ENCODE results near the gene NUP210.

Gene NUP210

GRCh38 chr3:13348661-13349396 lies 71.3 kb downstream of the NUP210 start:
- H3K27me3 Mint-ChIP-seq (ENCODE audit: low read depth) = peaks cover 7% of the 10 kb centered on the region
- peaks cover 9% of the 10 kb centered on the region for H3K36me3 Mint-ChIP-seq (ENCODE audit: low read depth)
- H3K4me1 Mint-ChIP-seq = peaks cover 47% of the 10 kb centered on the region
- H3K4me3 Mint-ChIP-seq = peak overlapping the region in 2 of 3 experiments; percentile 28 to 60
- H3K9me3 Mint-ChIP-seq = peaks cover 9% of the 10 kb centered on the region
- no peak for TF ChIP-seq CTCF (IDR thresholded peaks at IDR 0.05; ENCODE audit: unreplicated experiment in 3 of 3)
- H3K27ac Mint-ChIP-seq = peak overlapping the region; percentile 56 to 63 (median 59)

- Mint-ChIP-seq H3K9me3 (peaks cover 9% of the 10 kb centered on the region), H3K27ac (peak overlapping the region; percentile 56 to 63 (median 59)), H3K4me1 (peaks cover 47% of the 10 kb centered on the region)
Measured at GRCh38 chr3:13348100-13348499, 72.0 kb downstream of the NUP210 start.

GRCh38 chr3:13347390-13347950 lies 72.7 kb downstream of the NUP210 start:
- peak overlapping the region in 1 of 3 experiments; percentile 37 for H3K4me3 Mint-ChIP-seq
- peak overlapping the region; percentile 25 to 50 (median 29) for H3K27ac Mint-ChIP-seq
- peaks cover 7% of the 10 kb centered on the region for H3K27me3 Mint-ChIP-seq (ENCODE audit: low read depth)
- H3K36me3 Mint-ChIP-seq (ENCODE audit: low read depth) = peaks cover 11% of the 10 kb centered on the region
- TF ChIP-seq CTCF (IDR thresholded peaks at IDR 0.05; ENCODE audit: unreplicated experiment in 3 of 3) = no peak
- peaks cover 9% of the 10 kb centered on the region for H3K9me3 Mint-ChIP-seq
- H3K4me1 Mint-ChIP-seq = peaks cover 47% of the 10 kb centered on the region

More at GRCh38 chr3:13348100-13348499, 72.0 kb downstream of the NUP210 start:
- H3K4me3 Mint-ChIP-seq = peak overlapping the region in 1 of 3 experiments; percentile 28
- peaks cover 7% of the 10 kb centered on the region for H3K27me3 Mint-ChIP-seq (ENCODE audit: low read depth)
- no peak for TF ChIP-seq CTCF (IDR thresholded peaks at IDR 0.05; ENCODE audit: unreplicated experiment in 3 of 3)
- peaks cover 9% of the 10 kb centered on the region for H3K36me3 Mint-ChIP-seq (ENCODE audit: low read depth)

- no peak for TF ChIP-seq CTCF (IDR thresholded peaks at IDR 0.05; ENCODE audit: unreplicated experiment in 3 of 3)
- H3K27ac Mint-ChIP-seq = peak overlapping the region; percentile 25 to 50 (median 29)
- peaks cover 7% of the 10 kb centered on the region for H3K27me3 Mint-ChIP-seq (ENCODE audit: low read depth)
- H3K4me3 Mint-ChIP-seq = peak overlapping the region in 1 of 3 experiments; percentile 37
- H3K36me3 Mint-ChIP-seq (ENCODE audit: low read depth) = peaks cover 17% of the 10 kb centered on the region
- peaks cover 47% of the 10 kb centered on the region for H3K4me1 Mint-ChIP-seq
- peaks cover 9% of the 10 kb centered on the region for H3K9me3 Mint-ChIP-seq
Measured at GRCh38 chr3:13346481-13347389, 73.4 kb downstream of the NUP210 start.

GRCh38 chr3:13345772-13346171 lies 74.3 kb downstream of the NUP210 start:
- H3K4me1 Mint-ChIP-seq = peaks cover 52% of the 10 kb centered on the region
- H3K27me3 Mint-ChIP-seq (ENCODE audit: low read depth) = peaks cover 13% of the 10 kb centered on the region
- H3K9me3 Mint-ChIP-seq = peaks cover 9% of the 10 kb centered on the region
- H3K36me3 Mint-ChIP-seq (ENCODE audit: low read depth) = peaks cover 21% of the 10 kb centered on the region
- H3K27ac Mint-ChIP-seq = no peak overlapping the region
- TF ChIP-seq CTCF (IDR thresholded peaks at IDR 0.05; ENCODE audit: unreplicated experiment in 3 of 3) = no peak
- no peak overlapping the region for H3K4me3 Mint-ChIP-seq
